HEK293T (cell line): ENCODE measurements around the gene CACNG3.

ENCODE experiments used
- ARNT ChIP-seq: fragments of 450-650 bp; IDR thresholded peaks from 2 replicates; pipeline ENCODE4 v1.6.1; 2017; ENCODE audit warnings: mild to moderate bottlenecking
- BHLHE40 ChIP-seq: fragments of 450-650 bp; IDR thresholded peaks from 2 replicates; pipeline ENCODE4 v1.6.1; 2016; ENCODE audit warnings: mild to moderate bottlenecking, moderate library complexity, borderline replicate concordance
- ELF4 ChIP-seq: fragments of 450-650 bp; IDR thresholded peaks from 2 replicates; pipeline ENCODE4 v1.6.1; 2017; ENCODE audit warnings: antibody characterized with exemption
- FOXA1 ChIP-seq: fragments of 450-650 bp; IDR thresholded peaks from 2 replicates; pipeline ENCODE4 v1.6.1; 2016; ENCODE audit warnings: mild to moderate bottlenecking
- FOXK2 ChIP-seq: fragments of 450-650 bp; IDR thresholded peaks from 2 replicates; pipeline ENCODE4 v1.6.1; 2016; ENCODE audit warnings: mild to moderate bottlenecking
- FOXM1 ChIP-seq: fragments of 450-650 bp; IDR thresholded peaks from 2 replicates; pipeline ENCODE4 v1.6.1; 2017; ENCODE audit warnings: mild to moderate bottlenecking, borderline replicate concordance
- PKNOX1 ChIP-seq: fragments of 450-650 bp; IDR thresholded peaks from 2 replicates; pipeline ENCODE4 v1.6.1; 2016
- SP1 ChIP-seq: fragments of 450-650 bp; IDR thresholded peaks from 2 replicates; pipeline ENCODE4 v1.6.1; 2017
- SUZ12 ChIP-seq: fragments of 450-650 bp; IDR thresholded peaks from 2 replicates; pipeline ENCODE4 v1.6.1; 2016; ENCODE audit warnings: mild to moderate bottlenecking
- TARDBP ChIP-seq: fragments of 450-650 bp; IDR thresholded peaks from 2 replicates; pipeline ENCODE4 v1.6.1; 2016

- TF ChIP-seq ELF4 (no peak), PKNOX1 (no peak), FOXK2 (no peak), SP1 (no peak), FOXA1 (no peak), SUZ12 (no peak), BHLHE40 (no peak), FOXM1 (no peak), TARDBP (no peak), ARNT (no peak)
Measured at GRCh38 chr16:24235806-24236205, 20.3 kb upstream of the CACNG3 start.
